MCF 10A (cell line): ENCODE data around the gene RELT. TPM values are rescaled to one million over a fixed set of nuclear protein-coding genes. Genes with fewer than 3 reads are reported as not detected.

ENCODE experiments used
- BruUV-seq: library from RNA; stranded (reverse); fragments of 400-500 nt; replicated peaks from 2 replicates; lab custom pipeline; 2021; lab: Mats Ljungman, UMichigan
- CTCF ChIA-PET: fragments of 300-600 bp; sonication (Branson Sonifier 250); formaldehyde crosslinking; extraction: SDS; loops from one replicate; lab custom pipeline; 2021; ENCODE audit warnings: antibody characterized with exemption, inconsistent platforms; lab: Yijun Ruan, JAX
- POLR2A ChIA-PET: fragments of 300-600, 350-650 bp; sonication (Branson Sonifier 250); formaldehyde crosslinking; extraction: SDS; loops from one replicate; lab custom pipeline; 2020; ENCODE audit warnings: antibody characterized with exemption, inconsistent platforms; lab: Yijun Ruan, JAX
- DNase-seq: peaks from one replicate; pipeline ENCODE4 v3.0.0-alpha.2; 2018; ENCODE audit not compliant: unreplicated experiment
- H3K27ac Mint-ChIP-seq: one replicate; pipeline ENCODE4 v1.8.0; 2022; ENCODE audit warnings: mild to moderate bottlenecking, low read depth, mixed read lengths; ENCODE audit not compliant: unreplicated experiment
- H3K27me3 Mint-ChIP-seq: one replicate; pipeline ENCODE4 v1.8.0; 2022; ENCODE audit warnings: mixed read lengths; ENCODE audit not compliant: insufficient read depth, unreplicated experiment
- H3K36me3 Mint-ChIP-seq: one replicate; pipeline ENCODE4 v1.8.0; 2022; ENCODE audit warnings: mild to moderate bottlenecking, moderate library complexity, mixed read lengths; ENCODE audit not compliant: insufficient read depth, unreplicated experiment
- H3K4me1 Mint-ChIP-seq: one replicate; pipeline ENCODE4 v1.8.0; 2022; ENCODE audit warnings: mixed read lengths; ENCODE audit not compliant: insufficient read depth, unreplicated experiment
- H3K4me3 Mint-ChIP-seq: one replicate; pipeline ENCODE4 v1.8.0; 2022; ENCODE audit warnings: mild to moderate bottlenecking, moderate library complexity, mixed read lengths; ENCODE audit not compliant: unreplicated experiment
- H3K9me3 Mint-ChIP-seq: one replicate; pipeline ENCODE4 v1.8.0; 2022; ENCODE audit warnings: mixed read lengths; ENCODE audit not compliant: unreplicated experiment
- intact Hi-C: fragments of 100-400 bp; cut with micrococcal nuclease; formaldehyde crosslinking; loops from 2 replicates; pipeline ENCODE4 v1.14.1; 2022
- total RNA-seq: library from RNA; stranded (reverse); gene quantifications from 2 replicates; pipeline ENCODE4 v1.2.3, GENCODE V29; 2022
- TF ChIP-seq, protein P1 (sequence below): fragments of 200-600 bp; IDR thresholded peaks from one replicate; pipeline ENCODE4 v1.8.0; 2022; ENCODE audit warnings: antibody characterized with exemption, mild to moderate bottlenecking; ENCODE audit not compliant: unreplicated experiment

RELT gene
- total RNA-seq, 1 experiment from 2014 or later, result 8.4 TPM

DNA sequence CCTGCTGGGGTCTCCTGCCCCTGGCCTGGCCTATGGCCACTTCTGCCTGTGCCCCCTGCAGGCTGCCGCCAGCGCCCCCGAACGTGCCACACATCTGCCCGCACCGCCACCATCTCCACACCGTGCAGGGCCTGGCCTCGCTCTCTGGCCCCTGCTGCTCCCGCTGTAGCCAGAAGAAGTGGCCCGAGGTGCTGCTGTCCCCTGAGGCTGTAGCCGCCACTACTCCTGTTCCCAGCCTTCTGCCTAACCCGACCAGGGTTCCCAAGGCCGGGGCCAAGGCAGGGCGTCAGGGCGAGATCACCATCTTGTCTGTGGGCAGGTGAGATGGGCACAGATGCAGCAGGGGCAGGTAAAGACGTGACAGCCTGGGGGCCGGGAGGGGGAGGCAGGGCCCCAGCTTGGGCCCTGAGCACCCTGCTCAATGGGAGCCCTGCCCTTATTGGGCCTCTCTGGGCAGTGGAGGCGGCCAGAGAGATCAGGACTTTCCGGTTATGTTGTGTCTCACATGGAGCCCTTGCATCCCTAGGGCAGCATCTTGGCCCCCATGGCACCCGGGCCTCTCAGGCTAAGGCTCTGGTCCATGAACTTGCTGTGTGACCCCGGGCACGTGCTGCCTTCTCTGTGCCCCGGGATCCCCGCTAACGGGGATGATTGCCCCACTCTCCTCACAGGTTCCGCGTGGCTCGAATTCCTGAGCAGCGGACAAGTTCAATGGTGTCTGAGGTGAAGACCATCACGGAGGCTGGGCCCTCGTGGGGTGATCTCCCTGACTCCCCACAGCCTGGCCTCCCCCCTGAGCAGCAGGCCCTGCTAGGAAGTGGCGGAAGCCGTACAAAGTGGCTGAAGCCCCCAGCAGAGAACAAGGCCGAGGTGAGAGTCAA is 18.5 kb downstream of the RELT start:
- intact Hi-C loops, result no loop called here
- H3K9me3 Mint-ChIP-seq, result no peaks in the 10 kb centered on the region
- no peak overlapping the region for H3K27ac Mint-ChIP-seq
- ChIA-PET CTCF (interaction anchor here (0.7 to 2.7 kb wide), 5 partner anchors 20 to 231 kb away, joined by 3 to 16 read pairs (median 5); no protein-coding TSS in a partner anchor), POLR2A (interaction anchor here (0.6 to 1.6 kb wide), 2 partner anchors 43 to 343 kb away, joined by 3 to 5 read pairs; no protein-coding TSS in a partner anchor)
- H3K27me3 Mint-ChIP-seq, result no peaks in the 10 kb centered on the region
- H3K4me3 Mint-ChIP-seq, result no peak overlapping the region
- H3K4me1 Mint-ChIP-seq, result peaks cover 5% of the 10 kb centered on the region
- TF ChIP-seq, protein P1, sequence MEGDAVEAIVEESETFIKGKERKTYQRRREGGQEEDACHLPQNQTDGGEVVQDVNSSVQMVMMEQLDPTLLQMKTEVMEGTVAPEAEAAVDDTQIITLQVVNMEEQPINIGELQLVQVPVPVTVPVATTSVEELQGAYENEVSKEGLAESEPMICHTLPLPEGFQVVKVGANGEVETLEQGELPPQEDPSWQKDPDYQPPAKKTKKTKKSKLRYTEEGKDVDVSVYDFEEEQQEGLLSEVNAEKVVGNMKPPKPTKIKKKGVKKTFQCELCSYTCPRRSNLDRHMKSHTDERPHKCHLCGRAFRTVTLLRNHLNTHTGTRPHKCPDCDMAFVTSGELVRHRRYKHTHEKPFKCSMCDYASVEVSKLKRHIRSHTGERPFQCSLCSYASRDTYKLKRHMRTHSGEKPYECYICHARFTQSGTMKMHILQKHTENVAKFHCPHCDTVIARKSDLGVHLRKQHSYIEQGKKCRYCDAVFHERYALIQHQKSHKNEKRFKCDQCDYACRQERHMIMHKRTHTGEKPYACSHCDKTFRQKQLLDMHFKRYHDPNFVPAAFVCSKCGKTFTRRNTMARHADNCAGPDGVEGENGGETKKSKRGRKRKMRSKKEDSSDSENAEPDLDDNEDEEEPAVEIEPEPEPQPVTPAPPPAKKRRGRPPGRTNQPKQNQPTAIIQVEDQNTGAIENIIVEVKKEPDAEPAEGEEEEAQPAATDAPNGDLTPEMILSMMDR, result no peak
- peaks cover 5% of the 10 kb centered on the region for H3K36me3 Mint-ChIP-seq
- no TSS peak for BruUV-seq
- DNase-seq, result no peak

DNA sequence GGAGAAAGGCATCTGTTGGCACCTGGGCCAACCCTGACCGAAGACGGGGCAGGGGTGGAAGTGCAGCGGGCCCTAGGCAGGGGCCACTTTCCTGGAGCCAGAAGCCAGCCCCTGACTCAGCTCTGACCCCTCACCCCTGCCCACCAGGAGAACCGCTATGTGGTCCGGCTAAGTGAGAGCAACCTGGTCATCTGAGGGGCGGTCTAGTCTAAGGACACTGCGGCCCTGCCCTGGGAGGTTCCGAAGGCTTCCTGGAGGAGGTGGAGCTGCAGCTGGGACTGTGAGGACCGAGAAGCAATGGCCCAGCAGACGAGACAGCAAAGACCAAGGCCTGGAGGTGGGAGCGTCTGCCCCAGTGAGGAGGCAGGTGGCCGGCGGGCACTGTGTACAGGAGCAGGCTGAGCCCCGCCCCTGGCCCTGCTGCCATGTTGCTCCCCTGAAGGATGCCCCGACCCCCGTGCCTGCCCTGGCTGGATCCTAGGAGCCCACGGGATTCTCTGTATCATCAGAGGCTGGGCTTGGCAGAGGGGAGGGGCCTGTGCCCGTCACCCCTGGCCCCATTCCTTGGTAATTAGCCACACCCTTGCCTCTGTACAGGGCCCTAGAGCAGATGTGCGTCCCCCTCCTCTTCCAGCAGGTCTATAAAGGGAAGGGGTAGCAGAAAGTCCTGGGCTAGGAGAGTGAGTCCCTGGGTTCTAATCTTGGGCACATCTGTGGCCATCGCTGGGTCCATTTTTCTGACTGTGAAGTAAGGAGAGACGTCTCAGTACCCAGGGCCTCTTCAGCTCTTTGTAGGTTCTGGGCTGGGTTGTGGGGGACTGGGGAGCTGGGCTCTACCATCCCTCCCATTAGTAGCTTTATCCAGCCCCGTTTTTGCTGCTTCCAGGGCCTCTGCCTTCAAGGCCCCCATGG is 19.4 kb downstream of the RELT start:
- DNase-seq, result no peak
- Mint-ChIP-seq H3K27ac (peak overlapping the region; percentile 77), H3K4me1 (no peaks in the 10 kb centered on the region), H3K4me3 (no peak overlapping the region), H3K27me3 (no peaks in the 10 kb centered on the region), H3K9me3 (no peaks in the 10 kb centered on the region), H3K36me3 (peaks cover 5% of the 10 kb centered on the region)
- intact Hi-C loops, result no loop called here
- TF ChIP-seq, protein P1, result no peak
- CTCF ChIA-PET, result interaction anchor here (0.6 to 2.6 kb wide), 5 partner anchors 14 to 266 kb away, joined by 3 to 20 read pairs (median 4); no protein-coding TSS in a partner anchor
- POLR2A ChIA-PET, result interaction anchor here (0.6 kb wide), 3 partner anchors 45 to 342 kb away, joined by 3 read pairs; no protein-coding TSS in a partner anchor
- BruUV-seq, result no TSS peak

DNA sequence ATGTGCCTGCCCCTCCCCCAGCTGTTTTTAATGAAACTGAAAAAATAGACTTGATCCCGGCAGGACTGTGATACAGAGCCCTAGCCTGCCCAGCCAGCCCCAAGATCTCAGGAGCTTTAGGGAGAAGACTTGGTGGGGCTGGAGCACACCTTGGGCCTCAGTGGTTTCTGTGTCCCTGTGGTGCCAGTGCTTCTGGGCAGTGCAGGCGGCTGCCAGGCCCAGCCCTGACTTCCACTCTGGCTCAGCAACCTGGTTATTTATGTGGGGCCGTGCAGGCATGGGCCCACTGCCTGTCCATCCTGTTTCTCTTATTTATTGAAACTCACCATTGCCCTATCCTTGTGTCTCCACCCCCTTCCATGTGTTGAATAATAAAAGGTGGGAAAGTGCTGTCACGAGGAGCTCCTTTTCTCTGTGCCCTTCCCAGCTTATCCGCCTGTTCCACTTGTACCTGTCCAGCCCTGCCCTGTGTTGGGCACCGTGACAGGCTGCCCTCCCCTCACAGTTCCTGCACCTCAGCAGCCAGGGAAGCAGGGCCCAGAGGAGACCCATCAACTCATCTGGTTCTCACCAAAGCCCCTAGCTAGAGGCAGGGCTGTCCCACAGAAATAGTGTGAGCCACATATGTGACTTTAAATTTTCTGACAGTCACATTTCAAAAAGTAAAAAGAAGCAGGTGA is 20.2 kb downstream of the RELT start:
- intact Hi-C loops, result no loop called here
- ChIA-PET CTCF (interaction anchor here (0.7 to 2.6 kb wide), 8 partner anchors 12 to 266 kb away, joined by 3 to 20 read pairs (median 4); no protein-coding TSS in a partner anchor), POLR2A (interaction anchor here (0.6 to 0.9 kb wide), 3 partner anchors 45 to 89 kb away, joined by 3 read pairs; no protein-coding TSS in a partner anchor)
- Mint-ChIP-seq H3K36me3 (peaks cover 5% of the 10 kb centered on the region), H3K9me3 (no peaks in the 10 kb centered on the region), H3K27ac (peak overlapping the region; percentile 77), H3K27me3 (no peaks in the 10 kb centered on the region), H3K4me3 (no peak overlapping the region), H3K4me1 (no peaks in the 10 kb centered on the region)
- BruUV-seq, result no TSS peak
- TF ChIP-seq, protein P1, result no peak
- DNase-seq, result no peak
